GM18870 (cell line): Measurements from ENCODE around the gene TMA7B.

Experiments
- ATAC-seq: cut with Tn5 transposase; IDR thresholded peaks from one replicate; pipeline ENCODE4 v1.9.1; 2021; ENCODE audit warnings: moderate library complexity; ENCODE audit not compliant: unreplicated experiment

TMA7B gene

GRCh38 chr22:39999144-39999757, 39.1 kb downstream of the TMA7B start:
- no peak for ATAC-seq

- no peak for ATAC-seq
Measured at GRCh38 chr22:40000171-40000570, 40.0 kb downstream of the TMA7B start.

GRCh38 chr22:40001106-40001505, 40.9 kb downstream of the TMA7B start:
- no peak for ATAC-seq

- ATAC-seq: no peak
Measured at GRCh38 chr22:40001800-40002577, 41.8 kb downstream of the TMA7B start.

DNA sequence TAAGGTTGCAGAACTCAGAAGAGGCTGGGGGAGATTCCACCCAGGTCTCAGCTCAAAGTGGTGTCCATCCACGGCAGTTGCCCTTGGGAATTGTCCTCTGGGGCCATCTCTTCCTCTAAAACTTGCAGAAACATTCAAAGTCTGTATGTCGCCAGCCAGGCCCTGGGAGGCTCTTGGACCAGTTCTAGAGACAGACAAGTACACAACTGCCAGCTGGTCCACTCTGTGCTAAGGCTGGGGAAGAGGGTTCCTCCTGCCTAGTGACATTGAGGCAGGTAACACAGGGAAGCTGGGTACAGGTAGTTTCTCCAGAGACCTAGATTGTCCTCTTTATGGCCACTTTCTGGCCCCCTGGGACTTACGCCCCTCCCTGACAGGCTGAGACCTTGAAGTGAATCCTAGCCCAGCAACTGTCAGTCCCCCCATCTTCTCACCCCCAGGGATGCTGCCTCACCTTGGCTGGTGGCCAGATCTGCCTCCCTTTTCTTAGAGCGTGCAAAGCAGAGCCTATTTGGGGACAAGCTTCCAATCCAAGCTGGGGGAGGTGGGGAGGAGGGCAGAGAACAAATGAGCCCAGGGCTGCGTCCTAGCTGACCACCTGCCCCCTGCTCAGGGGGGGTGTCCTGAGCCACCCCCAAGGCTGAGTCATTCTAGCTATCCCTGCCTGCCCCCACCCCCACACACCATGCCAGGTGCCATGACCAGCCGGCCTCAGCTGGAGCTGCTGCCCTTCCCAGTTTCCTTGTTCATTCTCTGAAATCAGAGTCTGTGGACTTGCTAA, 42.9 kb downstream of the TMA7B start:
- no peak for ATAC-seq

DNA sequence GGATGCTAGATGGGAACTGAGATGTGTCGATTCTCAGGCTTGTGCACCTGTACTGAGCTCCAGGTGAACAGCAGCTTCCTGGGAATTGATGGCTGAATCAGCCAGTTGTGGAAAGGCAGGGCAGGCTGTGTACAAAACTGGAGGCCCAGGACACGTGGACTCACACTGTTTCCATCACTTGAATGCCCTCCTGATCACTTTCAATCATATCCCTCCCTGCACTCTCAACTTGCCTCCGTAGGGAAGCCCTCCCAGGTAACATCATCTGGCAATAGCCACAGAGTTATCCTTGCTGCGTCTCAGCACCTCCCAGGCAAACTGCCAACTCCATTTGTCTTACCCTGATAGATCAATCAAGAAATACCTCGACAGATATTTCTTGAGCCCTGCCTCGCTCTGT, 44.6 kb downstream of the TMA7B start:
- no peak for ATAC-seq

GRCh38 chr22:40006641-40007040, 46.4 kb downstream of the TMA7B start:
- no peak for ATAC-seq

- no peak for ATAC-seq
Measured at GRCh38 chr22:40007853-40008710, 47.9 kb downstream of the TMA7B start.

- no peak for ATAC-seq
Measured at GRCh38 chr22:40008726-40009291, 48.6 kb downstream of the TMA7B start.

DNA sequence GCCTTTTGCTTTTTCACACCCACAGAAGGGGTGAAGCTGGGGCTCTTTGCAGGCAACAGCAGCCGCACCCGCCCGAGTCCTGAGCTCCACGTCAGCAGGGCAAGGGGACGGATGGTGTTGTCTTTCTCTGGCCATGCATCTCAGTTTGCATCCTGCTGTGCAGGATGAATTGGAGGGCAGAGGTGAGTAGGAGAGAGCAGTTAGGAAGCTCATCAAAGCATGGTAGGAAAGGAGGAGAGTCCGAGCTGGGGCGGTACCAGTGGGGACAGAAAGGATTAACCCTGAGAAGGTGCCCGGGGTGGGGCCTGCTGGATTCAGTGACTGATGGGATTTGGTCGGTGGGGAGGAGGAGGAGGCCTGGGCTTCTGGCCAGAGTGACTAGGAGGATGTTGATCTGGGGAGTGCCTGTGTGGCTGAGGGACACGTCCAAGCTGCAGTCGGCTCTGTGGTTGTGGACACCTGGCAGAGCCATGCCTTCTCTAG, 49.1 kb downstream of the TMA7B start:
- ATAC-seq: no peak

DNA sequence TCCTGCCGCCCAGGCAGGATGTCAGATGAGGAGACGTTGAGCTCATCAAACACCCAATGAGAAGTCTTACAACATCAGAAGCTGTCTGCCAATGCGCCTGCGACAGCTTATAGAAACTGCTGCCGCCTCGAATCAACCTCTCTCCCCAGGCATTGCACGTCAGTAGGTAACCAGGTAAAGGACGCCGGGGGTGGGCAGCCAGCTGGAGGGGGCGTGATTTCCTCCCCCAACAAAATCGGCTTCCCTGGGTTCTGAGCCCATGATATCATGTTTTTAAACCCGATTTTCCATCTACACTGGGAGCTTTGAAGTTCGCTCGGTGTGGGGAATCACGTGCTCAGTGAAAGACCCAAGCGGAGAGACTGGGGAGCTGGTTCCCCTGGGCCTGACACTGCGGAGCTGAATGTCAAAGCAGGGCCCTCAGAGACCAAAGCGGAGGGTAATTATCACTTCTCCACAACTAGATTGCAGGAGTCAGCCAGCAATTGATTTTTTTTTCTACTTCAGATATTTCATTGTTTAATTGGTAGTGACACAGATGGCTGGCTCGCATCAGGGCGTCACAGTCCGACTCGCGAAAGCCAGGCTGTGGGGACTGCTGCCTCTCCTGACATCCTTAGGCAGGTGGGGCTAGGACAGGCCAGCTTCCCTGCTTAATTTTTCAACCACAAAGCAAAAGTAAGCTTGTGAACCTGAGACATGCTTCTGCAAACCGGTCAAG, 49.9 kb downstream of the TMA7B start:
- no peak for ATAC-seq

DNA sequence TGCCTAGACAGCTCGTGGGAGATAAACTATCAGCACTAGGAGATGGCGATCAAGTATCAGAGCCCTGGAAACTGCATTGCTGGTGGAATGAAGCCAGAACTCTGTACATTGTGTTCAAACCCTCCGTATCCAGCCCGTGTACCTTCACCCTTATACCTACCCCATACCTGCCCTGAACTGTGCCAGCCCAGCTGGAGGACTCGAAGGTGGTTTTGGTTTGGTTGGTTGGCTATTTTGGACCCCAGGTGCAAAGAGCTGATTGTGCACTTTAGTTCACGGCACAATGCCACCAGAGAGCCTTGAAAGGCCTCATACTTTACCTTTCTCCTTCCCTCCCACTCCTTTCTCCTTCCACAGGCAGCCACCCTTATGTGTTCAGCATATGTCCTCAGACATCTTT, 50.5 kb downstream of the TMA7B start:
- no peak for ATAC-seq
